H1 (cell line): ENCODE data around the gene RASEF. TPM values are rescaled to one million over a fixed set of nuclear protein-coding genes. Genes with fewer than 3 reads are reported as not detected.

ENCODE experiments used
- CTCF ChIA-PET: fragments of 300-600 bp; sonication (Branson Sonifier 250); formaldehyde crosslinking; loops from one replicate; lab custom pipeline; 2021; ENCODE audit not compliant: partially characterized antibody; lab: Charles Lee
- POLR2A ChIA-PET: fragments of 300-600 bp; sonication (Branson Sonifier 250); formaldehyde crosslinking; loops from one replicate; lab custom pipeline; 2021; ENCODE audit warnings: inconsistent platforms; ENCODE audit not compliant: partially characterized antibody; lab: Charles Lee
- DNase-seq, 2 experiments: peaks; one replicate each; pipeline versions ENCODE4 v3.0.0 to v3.0.0-alpha.2; 2010 to 2022; ENCODE audit warnings: low spot score in 2 of 2, low read depth in 1 of 2, mixed read lengths in 1 of 2
- FAIRE-seq: peaks from 2 replicates; lab custom pipeline; 2011; peaks lifted over from hg19 to GRCh38; lab: Jason Lieb, UNC
- H2AFZ ChIP-seq: 2 replicates; pipeline ENCODE4 v1.8.1; 2012; ENCODE audit warnings: low read length, inconsistent platforms
- H2AK5ac ChIP-seq: 2 replicates; pipeline ENCODE4 v1.6.1; 2013; ENCODE audit warnings: low read depth, low read length
- H2BK120ac ChIP-seq: replicated peaks from 2 replicates; pipeline ENCODE3; 2013; ENCODE audit warnings: low read depth, low read length, inconsistent platforms
- H2BK12ac ChIP-seq: 2 replicates; pipeline ENCODE4 v1.6.1; 2013; ENCODE audit warnings: low read depth, low read length
- H2BK15ac ChIP-seq: 2 replicates; pipeline ENCODE4 v1.6.1; 2013; ENCODE audit warnings: low read length
- H2BK20ac ChIP-seq: 2 replicates; pipeline ENCODE4 v1.6.1; 2013; ENCODE audit warnings: low read length
- H2BK5ac ChIP-seq: 2 replicates; pipeline ENCODE4 v1.6.1; 2013; ENCODE audit warnings: low read depth, low read length
- H3K14ac ChIP-seq: 2 replicates; pipeline ENCODE4 v1.6.1; 2013; ENCODE audit warnings: inconsistent platforms; ENCODE audit not compliant: insufficient read length
- H3K18ac ChIP-seq: 2 replicates; pipeline ENCODE4 v1.6.1; 2013; ENCODE audit warnings: low read length; ENCODE audit errors: extremely low read depth
- H3K23ac ChIP-seq: 2 replicates; pipeline ENCODE4 v1.6.1; 2013; ENCODE audit warnings: inconsistent platforms; ENCODE audit not compliant: insufficient read length
- H3K23me2 ChIP-seq: 2 replicates; pipeline ENCODE4 v1.6.1; 2013; ENCODE audit warnings: low read depth, low read length
- H3K27ac ChIP-seq: 2 replicates; pipeline ENCODE4 v1.6.1; 2011; ENCODE audit warnings: low read depth, low read length, inconsistent platforms
- H3K27me3 ChIP-seq, 4 experiments: replicated peaks in 1 of 4; 1 replicate in 1 of 4; 2 replicates in 3 of 4; pipeline versions ENCODE4 v1.6.1 to v1.8.1; 2011 to 2013; ENCODE audit warnings: low read length in 3 of 4, mild to moderate bottlenecking in 3 of 4, inconsistent platforms in 2 of 4, mixed read lengths in 2 of 4, moderate library complexity in 1 of 4; ENCODE audit not compliant: control insufficient read depth in 3 of 4, insufficient read depth in 3 of 4; ENCODE audit errors: extremely low read depth in 1 of 4
- H3K36me3 ChIP-seq, 4 experiments: 2 replicates each; pipeline versions ENCODE4 v1.6.1 to v1.8.1; 2011 to 2013; ENCODE audit warnings: mild to moderate bottlenecking in 4 of 4, low read length in 3 of 4, moderate library complexity in 2 of 4, control low read depth in 1 of 4, inconsistent platforms in 1 of 4; ENCODE audit not compliant: insufficient read depth in 4 of 4, control insufficient read depth in 2 of 4
- H3K4ac ChIP-seq: replicated peaks from 2 replicates; pipeline ENCODE3; 2013; ENCODE audit warnings: low read length, low read depth, mixed read lengths, inconsistent platforms; ENCODE audit not compliant: insufficient read length
- H3K4me1 ChIP-seq, 4 experiments: replicated peaks in 1 of 4; 1 replicate in 1 of 4; 2 replicates in 3 of 4; pipeline versions ENCODE4 v1.6.1 to v1.8.1; 2011 to 2013; ENCODE audit warnings: low read length in 3 of 4, inconsistent platforms in 2 of 4, mixed read lengths in 1 of 4; ENCODE audit not compliant: insufficient read depth in 4 of 4, control insufficient read depth in 3 of 4
- H3K4me2 ChIP-seq, 2 experiments: 2 replicates each; pipeline versions ENCODE4 v1.6.1 to v1.8.1; 2011 to 2013; ENCODE audit warnings: low read depth in 2 of 2, low read length in 2 of 2, control low read depth in 1 of 2, inconsistent platforms in 1 of 2, mild to moderate bottlenecking in 1 of 2; ENCODE audit not compliant: insufficient read depth in 1 of 2
- H3K4me3 ChIP-seq, 4 experiments: fragments of 200-600, 300-600 bp in 1 of 4; sonication (generic), shearing (Covaris generic), sonication (Bioruptor Twin) in 1 of 4; 2 replicates each; pipeline versions ENCODE4 v1.5.1 to v1.8.1; 2011 to 2016; ENCODE audit warnings: low read length in 4 of 4, low read depth in 3 of 4, control low read depth in 2 of 4, inconsistent platforms in 2 of 4, mild to moderate bottlenecking in 2 of 4, mixed read lengths in 1 of 4, moderate library complexity in 1 of 4; ENCODE audit not compliant: insufficient read depth in 2 of 4; ENCODE audit errors: extremely low read depth in 1 of 4
- H3K56ac ChIP-seq: replicated peaks from 2 replicates; pipeline ENCODE3; 2013; ENCODE audit warnings: low read depth, mild to moderate bottlenecking, mixed read lengths, low read length, inconsistent platforms; ENCODE audit not compliant: insufficient read length
- H3K79me1 ChIP-seq: 2 replicates; pipeline ENCODE4 v1.6.1; 2013; ENCODE audit warnings: low read depth, low read length, control low read depth
- H3K79me2 ChIP-seq, 2 experiments: 2 replicates each; pipeline versions ENCODE4 v1.6.1 to v1.8.1; 2012 to 2013; ENCODE audit warnings: low read length in 2 of 2, mild to moderate bottlenecking in 2 of 2, inconsistent platforms in 1 of 2; ENCODE audit not compliant: insufficient read depth in 2 of 2, control insufficient read depth in 1 of 2
- H3K9ac ChIP-seq, 4 experiments: replicated peaks in 1 of 4; 1 replicate in 1 of 4; 2 replicates in 3 of 4; pipeline versions ENCODE4 v1.6.1 to v1.8.1; 2011 to 2013; ENCODE audit warnings: low read depth in 3 of 4, low read length in 3 of 4, control low read depth in 2 of 4, mild to moderate bottlenecking in 2 of 4, moderate library complexity in 2 of 4, inconsistent platforms in 1 of 4; ENCODE audit errors: extremely low read depth in 1 of 4
- H3K9me3 ChIP-seq, 2 experiments: 2 replicates each; pipeline versions ENCODE4 v1.6.1 to v1.8.1; 2012 to 2013; ENCODE audit warnings: mild to moderate bottlenecking in 2 of 2, moderate library complexity in 2 of 2, control low read depth in 1 of 2, inconsistent platforms in 1 of 2, low read depth in 1 of 2, low read length in 1 of 2, mixed read lengths in 1 of 2; ENCODE audit not compliant: insufficient read depth in 2 of 2
- H4K20me1 ChIP-seq, 2 experiments: replicated peaks in 1 of 2; 2 replicates each; pipeline versions ENCODE3 to v1.8.1; 2011 to 2013; ENCODE audit warnings: inconsistent platforms in 2 of 2, low read length in 2 of 2, mild to moderate bottlenecking in 1 of 2; ENCODE audit not compliant: insufficient read depth in 2 of 2, control insufficient read depth in 1 of 2
- H4K5ac ChIP-seq: 2 replicates; pipeline ENCODE4 v1.6.1; 2013; ENCODE audit warnings: low read length, low read depth, mixed read lengths, inconsistent platforms; ENCODE audit not compliant: insufficient read length
- H4K8ac ChIP-seq: 2 replicates; pipeline ENCODE4 v1.8.0; 2013; ENCODE audit warnings: mild to moderate bottlenecking, moderate library complexity, low read length, inconsistent platforms; ENCODE audit not compliant: insufficient read depth; ENCODE audit errors: extremely low read depth
- H4K91ac ChIP-seq: replicated peaks from 2 replicates; pipeline ENCODE3; 2013; ENCODE audit warnings: low read length, mixed read lengths, inconsistent platforms; ENCODE audit not compliant: insufficient read length
- CEBPB ChIP-seq: IDR thresholded peaks from 2 replicates; pipeline ENCODE4 v1.6.1; 2012; ENCODE audit warnings: low read depth, low read length
- CTCF ChIP-seq, 3 experiments: IDR thresholded peaks; 1 replicate in 2 of 3; 2 replicates in 1 of 3; pipeline versions ENCODE4 v1.5.1 to v1.6.1; 2011; ENCODE audit warnings: low read length in 3 of 3, mild to moderate bottlenecking in 3 of 3, inconsistent platforms in 2 of 3, low read depth in 1 of 3, moderate library complexity in 1 of 3; ENCODE audit not compliant: insufficient read depth in 1 of 3; ENCODE audit errors: control extremely low read depth in 1 of 3
- MAFK ChIP-seq: IDR thresholded peaks from 2 replicates; pipeline ENCODE4 v1.6.1; 2012; ENCODE audit warnings: low read depth, mild to moderate bottlenecking, improper control_type of control experiment, low read length
- RBBP5 ChIP-seq: IDR thresholded peaks from 2 replicates; pipeline ENCODE4 v1.7.1; 2012; ENCODE audit warnings: low read depth, mild to moderate bottlenecking, inconsistent platforms, low read length, moderate library complexity, borderline replicate concordance
- RFX5 ChIP-seq: IDR thresholded peaks from 2 replicates; pipeline ENCODE4 v1.6.1; 2011; ENCODE audit warnings: low read depth, low read length, improper control_type of control experiment, borderline replicate concordance
- SAP30 ChIP-seq: fragments of 300-600 bp; sonication (generic); IDR thresholded peaks from 2 replicates; pipeline ENCODE4 v1.7.1; 2012; ENCODE audit warnings: low read length, moderate library complexity, mild to moderate bottlenecking, inconsistent platforms; ENCODE audit not compliant: insufficient read depth, insufficient replicate concordance
- TEAD4 ChIP-seq: IDR thresholded peaks from 2 replicates; pipeline ENCODE4 v1.6.1; 2012; ENCODE audit warnings: low read depth, low read length, inconsistent platforms, mixed read lengths
- WGBS, 2 experiments: shearing (Covaris generic) in 1 of 2; methylation state at CpG; one replicate each; pipeline versions ENCODE4 v1.1.6 to v1.1.7; 2013 to 2015; ENCODE audit warnings: low lambda C conversion rate in 2 of 2, mixed read lengths in 2 of 2, inconsistent platforms in 1 of 2, low coverage in 1 of 2, missing lambda C conversion rate in 1 of 2; ENCODE audit not compliant: insufficient replicate concordance in 2 of 2, insufficient coverage in 1 of 2, insufficient read length in 1 of 2; ENCODE audit errors: extremely low coverage in 1 of 2, missing lambda C conversion rate in 1 of 2; 5-methylcytosine and 5-hydroxymethylcytosine counted together
- polyA plus RNA-seq, 7 experiments: library from polyadenylated mRNA; depleted of rRNA in 3 of 7; stranded (reverse) in 5 of 7; unstranded in 2 of 7; fragments of >200 nt in 5 of 7; fragments of 200-250 nt in 2 of 7; gene quantifications; 1 replicate in 5 of 7; 2 replicates in 1 of 7; 4 replicates in 1 of 7; pipeline versions ENCODE4 v1.2.1 to v1.2.3, GENCODE V29; 2011 to 2013; ENCODE audit warnings: missing spikeins in 2 of 7, mixed read lengths in 2 of 7
- total RNA-seq: library from RNA; stranded (reverse); fragmentation: NEBNext Ultra II Directional; extraction: Animal tissue kit (Norgen Biotek cat#: 25700); gene quantifications from 2 replicates; pipeline ENCODE4 v1.2.1, GENCODE V29; 2021

Gene RASEF
- total and polyA plus RNA-seq, 2 of the 8 experiments (the other 6 are each of a cell fraction or from before 2014, with no cell fraction given): 1.1 to 4.6 TPM

GRCh38 chr9:82934949-82935348 lies 128.0 kb downstream of the RASEF start:
- H3K4me1 ChIP-seq: no peaks in the 10 kb centered on the region
- H3K4me2 ChIP-seq: no peak overlapping the region

More at GRCh38 chr9:82934949-82935348, 128.0 kb downstream of the RASEF start:
- Histone ChIP-seq H2BK5ac (no peak overlapping the region), H2AK5ac (no peak overlapping the region), H4K91ac (no peak overlapping the region), H3K9me3 (no peaks in the 10 kb centered on the region), H2BK20ac (no peak overlapping the region), H3K56ac (no peak overlapping the region), H3K79me1 (no peaks in the 10 kb centered on the region), H3K79me2 (no peaks in the 10 kb centered on the region), H3K27ac (no peak overlapping the region), H2BK15ac (no peak overlapping the region), H4K8ac (no peak overlapping the region), H3K36me3 (no peaks in the 10 kb centered on the region), H4K20me1 (no peaks in the 10 kb centered on the region), H2BK12ac (no peak overlapping the region), H3K23me2 (no peaks in the 10 kb centered on the region), H3K9ac (no peak overlapping the region), H3K4ac (no peak overlapping the region), H2BK120ac (no peak overlapping the region), H3K27me3 (no peaks in the 10 kb centered on the region), H3K14ac (no peak overlapping the region), H2AFZ (peak overlapping the region; percentile 74; the same call in 1 of the 2 replicates), H3K4me3 (no peak overlapping the region), H3K18ac (no peak overlapping the region), H3K23ac (no peak overlapping the region), H4K5ac (no peak overlapping the region)
- ChIA-PET POLR2A (interaction anchor here (1.2 kb wide), 1 partner anchor 13 kb away, joined by 3 read pairs; no protein-coding TSS in a partner anchor), CTCF (interaction anchor here (0.6 kb wide), 1 partner anchor 315 kb away, joined by 3 read pairs; no protein-coding TSS in a partner anchor)
- 88% methylated on average over 2 of the region's 2 CpGs; no CpG with 5 or more reads in 1 of the 2 experiments for WGBS, 2 experiments
- FAIRE-seq: no peak
- DNase-seq: no peak
- no peak for TF ChIP-seq SAP30
- no peak for TF ChIP-seq RBBP5
- TF ChIP-seq MAFK: peak; percentile 68
- TF ChIP-seq CTCF (IDR thresholded peaks at IDR 0.05; ENCODE audit: control extremely low read depth in 1 of 3, insufficient read depth in 1 of 3, low read depth in 1 of 3, low read length in 3 of 3): no peak
- no peak for TF ChIP-seq RFX5
- no peak for TF ChIP-seq CEBPB
- TF ChIP-seq TEAD4: no peak
